ENCODE measurements around the gene SPATA21. TPM values are rescaled to one million over a fixed set of nuclear protein-coding genes. Genes with fewer than 3 reads are reported as not detected.

The SPATA21 gene
- total RNA-seq, 2 donors from 2014 or later = not detected

DNA sequence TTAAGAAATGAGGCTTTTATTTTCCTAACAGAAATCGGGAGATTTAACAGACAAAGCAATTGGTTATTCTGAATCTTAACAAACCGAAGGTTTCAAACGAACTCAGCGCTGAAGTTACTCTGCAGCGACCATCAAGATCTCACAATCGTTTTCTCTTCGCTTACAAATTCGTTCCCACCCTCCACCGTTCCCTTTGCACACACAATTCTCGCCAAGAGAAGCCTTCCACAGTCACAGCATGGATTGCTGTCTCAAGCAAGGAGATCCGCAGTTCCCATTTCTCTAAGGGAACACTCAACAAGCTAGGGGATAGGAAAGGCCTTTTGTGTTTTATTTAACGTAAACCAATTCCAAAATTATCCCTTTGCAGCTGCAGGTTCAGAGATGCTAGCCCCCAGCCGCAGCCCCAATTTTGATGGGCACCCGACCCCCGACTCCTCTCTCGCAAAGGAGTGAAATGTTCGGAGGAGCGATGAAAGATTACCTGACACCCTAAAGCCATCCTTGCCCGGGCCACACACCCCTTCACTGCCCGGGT, 85.7 kb downstream of the SPATA21 start:
- H3K9me3 ChIP-seq = no peaks in the 10 kb centered on the region
- H3K27me3 ChIP-seq = no peaks in the 10 kb centered on the region
- 0 to 1% methylated on average over 14 to 20 of the region's 20 CpGs for WGBS, 2 donors
- peak overlapping the region; percentile 77 to 97 for H3K4me3 ChIP-seq
- intact Hi-C loops (cut with DNase I) = loop anchor here (10.0 kb wide), 1 partner anchor 277 kb away; the partner anchor contains the start of gene FAM131C
- DNase-seq (no peak), ATAC-seq (no peak)
- peaks cover 27% of the 10 kb centered on the region for H3K4me1 ChIP-seq
- H3K27ac ChIP-seq = peak overlapping the region; percentile 88 to 95 (median 92)
- no peaks in the 10 kb centered on the region for H3K36me3 ChIP-seq (replicated peaks in 1 of 2; ENCODE audit: insufficient read depth in 1 of 2, low read depth in 2 of 2)
- no peak for TF ChIP-seq POLR2A (IDR thresholded peaks at IDR 0.05)
- TF ChIP-seq, protein P1, sequence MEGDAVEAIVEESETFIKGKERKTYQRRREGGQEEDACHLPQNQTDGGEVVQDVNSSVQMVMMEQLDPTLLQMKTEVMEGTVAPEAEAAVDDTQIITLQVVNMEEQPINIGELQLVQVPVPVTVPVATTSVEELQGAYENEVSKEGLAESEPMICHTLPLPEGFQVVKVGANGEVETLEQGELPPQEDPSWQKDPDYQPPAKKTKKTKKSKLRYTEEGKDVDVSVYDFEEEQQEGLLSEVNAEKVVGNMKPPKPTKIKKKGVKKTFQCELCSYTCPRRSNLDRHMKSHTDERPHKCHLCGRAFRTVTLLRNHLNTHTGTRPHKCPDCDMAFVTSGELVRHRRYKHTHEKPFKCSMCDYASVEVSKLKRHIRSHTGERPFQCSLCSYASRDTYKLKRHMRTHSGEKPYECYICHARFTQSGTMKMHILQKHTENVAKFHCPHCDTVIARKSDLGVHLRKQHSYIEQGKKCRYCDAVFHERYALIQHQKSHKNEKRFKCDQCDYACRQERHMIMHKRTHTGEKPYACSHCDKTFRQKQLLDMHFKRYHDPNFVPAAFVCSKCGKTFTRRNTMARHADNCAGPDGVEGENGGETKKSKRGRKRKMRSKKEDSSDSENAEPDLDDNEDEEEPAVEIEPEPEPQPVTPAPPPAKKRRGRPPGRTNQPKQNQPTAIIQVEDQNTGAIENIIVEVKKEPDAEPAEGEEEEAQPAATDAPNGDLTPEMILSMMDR (IDR thresholded peaks at IDR 0.05) = no peak

DNA sequence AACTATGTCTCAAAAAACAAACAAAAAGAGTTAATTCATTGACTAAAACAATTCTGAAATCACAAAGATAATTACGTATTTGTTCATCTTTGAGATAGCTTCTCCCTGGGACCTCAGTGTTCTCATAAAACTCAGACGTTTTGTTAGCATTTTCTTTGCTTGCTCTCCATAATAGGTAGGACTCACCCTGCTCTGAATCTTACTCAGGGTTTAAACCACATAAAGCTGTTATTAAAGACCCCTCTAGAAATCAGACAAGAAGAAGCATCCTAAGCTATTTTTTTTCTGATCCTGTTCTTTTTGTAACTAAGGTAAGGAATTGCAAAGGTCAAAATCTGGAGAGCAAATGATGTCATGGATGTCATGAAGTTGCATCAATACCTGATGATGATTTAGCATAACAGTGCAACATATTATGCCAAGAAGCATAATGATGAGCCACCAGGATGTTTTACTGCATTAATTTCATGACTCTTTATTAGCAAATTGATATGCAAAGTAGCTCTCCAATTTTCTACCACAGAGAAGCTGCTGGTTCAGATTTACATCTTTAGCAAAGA, 87.3 kb downstream of the SPATA21 start:
- intact Hi-C loops (cut with DNase I) = loop anchor here (10.0 kb wide), 2 partner anchors 95 to 275 kb away; partner anchors contain the start of gene FAM131C
- H3K4me3 ChIP-seq = no peak overlapping the region
- H3K27me3 ChIP-seq = no peaks in the 10 kb centered on the region
- DNase-seq (no peak), ATAC-seq (no peak)
- no peaks in the 10 kb centered on the region for H3K9me3 ChIP-seq
- no peak overlapping the region for H3K27ac ChIP-seq
- no peaks in the 10 kb centered on the region for H3K36me3 ChIP-seq (replicated peaks in 1 of 2; ENCODE audit: insufficient read depth in 1 of 2, low read depth in 2 of 2)
- WGBS, 2 donors = 20 to 24% methylated on average over 2 of the region's 2 CpGs
- TF ChIP-seq, protein P1 (IDR thresholded peaks at IDR 0.05) = no peak
- TF ChIP-seq POLR2A (IDR thresholded peaks at IDR 0.05) = no peak
- peaks cover 27% of the 10 kb centered on the region for H3K4me1 ChIP-seq

Other genes with a start within 250 kb of the SPATA21 start
- 10 to 100 TPM; 15.3 to 31.3 TPM for gene ARHGEF19, start 224.8 kb downstream of the SPATA21 start, total RNA-seq
- 1 to 10 TPM; 3.6 TPM for gene CPLANE2, start 200.2 kb downstream of the SPATA21 start, total RNA-seq
- 10 to 100 TPM; 11.9 to 33.6 TPM for gene FBXO42, start 84.9 kb downstream of the SPATA21 start, total RNA-seq
- 10 to 100 TPM; 26.4 to 29.8 TPM for gene SZRD1, start 70.2 kb downstream of the SPATA21 start, total RNA-seq
- gene NECAP2, start 3.3 kb upstream of the SPATA21 start, total RNA-seq = 10 to 100 TPM; 28.3 to 31.9 TPM
- gene RNU1-1, start 76.9 kb upstream of the SPATA21 start, total RNA-seq = over 10,000 TPM in 1 of 2 donors, under 1 TPM in 1; under 0.01 to 15,479 TPM
- gene NBPF1, start 176.1 kb upstream of the SPATA21 start, total RNA-seq = 10 to 100 TPM; 22.3 to 41.5 TPM
- over 10,000 TPM in 1 of 2 donors, under 1 TPM in 1; under 0.01 to 15,479 TPM for gene RNU1-3, start 229.5 kb upstream of the SPATA21 start, total RNA-seq

Measured in body of pancreas (tissue), 4 donors.